GM21528 (cell line): ENCODE results near the gene VGF.

Experiments
- ATAC-seq: cut with Tn5 transposase; IDR thresholded peaks from one replicate; pipeline ENCODE4 v1.9.1; 2021; ENCODE audit warnings: mild to moderate bottlenecking, moderate library complexity; ENCODE audit not compliant: unreplicated experiment, low FRiP score

Gene VGF

GRCh38 chr7:101167645-101168411 lies 2.5 kb upstream of the VGF start:
- no peak for ATAC-seq

GRCh38 chr7:101166909-101167644 lies 1.7 kb upstream of the VGF start:
- ATAC-seq: no peak

GRCh38 chr7:101166648-101166908 lies 1.2 kb upstream of the VGF start:
- ATAC-seq: no peak

GRCh38 chr7:101165958-101166647 lies 734 bp upstream of the VGF start:
- no peak for ATAC-seq

- ATAC-seq: no peak
Measured at GRCh38 chr7:101164071-101164840, 1.1 kb downstream of the VGF start.

- ATAC-seq: no peak
Measured at GRCh38 chr7:101163279-101164070, 1.9 kb downstream of the VGF start.

GRCh38 chr7:101162551-101163278 lies 2.7 kb downstream of the VGF start:
- ATAC-seq: no peak

- no peak for ATAC-seq
Measured at GRCh38 chr7:101161692-101162471, 3.5 kb downstream of the VGF start.

GRCh38 chr7:101160910-101161309 lies 4.5 kb downstream of the VGF start:
- ATAC-seq: no peak

GRCh38 chr7:101159696-101160674 lies 5.4 kb downstream of the VGF start:
- no peak for ATAC-seq

GRCh38 chr7:101156866-101157589 lies 8.3 kb downstream of the VGF start:
- no peak for ATAC-seq

- ATAC-seq: no peak
Measured at GRCh38 chr7:101156277-101156676, 9.1 kb downstream of the VGF start.

- ATAC-seq: no peak
Measured at GRCh38 chr7:101155303-101155702, 10.1 kb downstream of the VGF start.

- ATAC-seq: peak; percentile 14
Measured at GRCh38 chr7:101154693-101155102, 10.7 kb downstream of the VGF start.

GRCh38 chr7:101153969-101154692 lies 11.2 kb downstream of the VGF start, which contains the start of gene AP1S1:
Gene AP1S1, plus strand, starts transcription at chr7:101154476. Its CDS starts 39 bp downstream, at chr7:101154515.
- ATAC-seq: peak; percentile 68
